Activated CD4-positive, alpha-beta T cell treated with anti-CD3 and anti-CD28 coated beads, Interleukin-2, amount 50 U/mL, for 16 hours (primary cell): ENCODE data around the gene REPIN1.

ENCODE experiments used
- DNase-seq: peaks from one replicate; pipeline ENCODE4 v3.0.0-alpha.2; 2020

REPIN1 gene

GRCh38 chr7:150409300-150410030 is 40.8 kb downstream of the REPIN1 start:
- DNase-seq: no peak

DNA sequence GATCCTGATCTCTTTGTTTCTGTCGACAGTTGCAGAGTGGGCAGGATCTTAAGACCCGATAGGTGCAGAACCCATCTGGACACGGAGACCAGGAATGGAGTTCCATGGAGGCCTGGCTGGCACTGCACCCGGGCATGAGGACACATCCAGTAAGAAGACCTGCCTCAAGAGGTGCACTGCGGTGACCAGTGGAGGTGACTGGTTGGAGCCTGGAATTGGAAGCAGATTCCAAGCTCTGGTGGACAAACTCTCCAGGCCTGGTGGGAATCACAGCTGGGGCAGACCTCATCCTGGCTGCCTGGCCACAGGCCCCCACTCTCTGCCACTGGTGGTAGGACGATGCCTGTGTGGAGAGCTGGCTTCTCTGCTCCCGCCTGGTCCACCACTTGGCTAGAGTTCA is 41.5 kb downstream of the REPIN1 start:
- DNase-seq: no peak

- no peak for DNase-seq
Measured at GRCh38 chr7:150410680-150411346, 42.2 kb downstream of the REPIN1 start.

DNA sequence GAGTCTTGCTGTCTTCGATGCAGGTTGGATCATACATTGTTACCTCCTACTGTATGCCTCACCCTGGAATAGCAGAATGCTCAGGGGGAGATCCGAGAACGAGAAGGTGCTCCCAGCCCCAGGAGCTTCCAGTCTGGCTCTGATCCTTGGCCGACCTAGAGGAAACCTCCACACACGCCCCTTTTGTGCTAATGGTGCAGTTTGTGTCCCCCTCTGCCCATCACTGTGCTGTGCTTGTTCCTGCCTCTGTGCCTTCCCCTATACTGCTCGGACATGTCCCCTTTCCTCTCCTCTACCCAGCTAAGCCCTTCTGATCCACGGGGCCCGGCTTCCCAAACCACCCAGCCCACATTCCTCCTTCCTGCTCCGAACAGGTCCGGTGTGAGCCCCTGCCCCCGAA is 43.0 kb downstream of the REPIN1 start:
- no peak for DNase-seq

DNA sequence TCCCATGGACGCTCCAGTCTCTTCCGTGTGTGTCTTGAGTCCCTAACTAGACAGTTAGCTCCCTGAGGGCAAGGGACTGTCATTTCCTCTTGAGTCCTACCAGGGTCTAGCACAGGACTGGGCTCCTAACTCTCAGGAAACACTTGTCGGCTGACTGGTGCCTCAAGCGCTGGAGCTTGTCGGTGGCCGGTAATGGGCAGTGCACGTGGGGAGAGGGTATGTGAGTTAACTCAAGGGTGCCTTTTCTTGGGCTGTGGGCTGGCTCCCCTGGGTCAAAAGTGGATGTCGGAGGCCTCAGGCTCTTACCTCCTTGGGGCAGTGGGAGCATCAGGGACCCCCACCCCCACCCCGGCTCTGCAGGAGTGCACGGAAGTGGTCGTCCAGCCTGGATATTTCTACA is 43.4 kb downstream of the REPIN1 start:
- no peak for DNase-seq

DNA sequence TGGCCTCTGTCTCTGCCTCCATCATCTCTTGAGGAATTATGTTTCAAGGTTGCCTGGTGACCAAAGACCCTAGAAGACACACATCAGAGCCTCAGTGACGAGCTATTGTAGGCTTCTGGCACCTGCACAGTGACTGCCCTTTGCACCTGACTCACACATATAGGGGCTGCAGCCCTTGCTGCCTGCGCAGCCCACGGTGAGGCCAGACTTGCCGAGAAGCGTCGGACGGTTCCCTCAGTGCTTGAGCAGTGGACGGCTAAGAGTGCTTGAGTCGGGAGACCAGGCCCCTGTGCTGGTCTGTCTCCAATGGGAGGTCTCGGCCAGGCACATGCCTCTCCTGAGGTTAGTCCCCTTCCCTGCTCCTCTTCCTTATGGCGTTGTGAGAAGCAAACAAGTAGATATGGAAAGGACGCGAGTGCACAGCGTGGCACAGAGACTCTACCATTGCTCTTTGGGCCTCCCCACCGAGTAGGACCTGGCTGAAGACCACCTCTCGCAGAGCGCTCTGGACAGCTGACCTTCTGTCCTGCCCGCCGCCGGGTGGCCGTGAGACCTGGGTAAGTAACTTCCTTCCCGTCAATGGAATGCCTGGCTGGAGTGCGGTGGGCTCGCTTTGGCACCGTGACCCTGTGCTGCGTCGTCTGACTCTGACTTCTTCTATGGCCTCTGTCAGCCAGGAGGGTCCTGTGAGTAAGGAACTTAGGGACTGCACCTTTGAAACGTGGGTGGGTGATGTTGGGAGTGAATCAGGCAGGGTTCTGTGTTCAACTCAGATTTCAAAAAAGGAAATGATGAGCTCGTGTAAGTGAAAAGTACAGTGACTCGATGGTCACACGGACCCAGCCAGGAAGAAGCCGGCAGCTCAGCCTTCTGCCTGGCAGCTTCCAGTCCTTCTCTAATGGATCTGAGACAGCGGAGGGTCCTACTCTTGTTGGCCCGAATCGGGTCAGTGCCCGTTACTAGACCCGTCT is 44.2 kb downstream of the REPIN1 start:
- DNase-seq: no peak

DNA sequence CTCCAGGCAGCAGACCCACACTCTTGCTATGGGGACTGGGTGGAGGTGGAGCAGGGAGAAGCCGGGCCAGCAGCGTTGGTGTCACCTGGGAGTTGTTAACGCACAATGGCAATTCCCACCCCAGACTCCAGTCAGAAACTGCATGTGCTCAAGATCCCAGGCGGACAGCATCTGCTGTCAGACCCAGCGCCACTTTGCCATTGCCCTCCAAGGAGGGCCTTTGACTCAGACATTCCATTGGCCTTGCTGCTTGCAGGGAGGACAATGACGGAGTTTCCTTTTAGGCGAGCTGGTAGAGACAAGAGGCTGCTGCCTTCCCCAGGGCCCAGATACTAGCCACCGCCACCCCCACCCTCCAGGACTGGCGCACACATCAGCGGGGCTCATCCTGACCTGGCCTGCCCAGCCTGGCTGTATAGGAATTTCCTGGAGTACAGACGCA is 45.0 kb downstream of the REPIN1 start:
- DNase-seq: no peak

GRCh38 chr7:150415161-150416153 is 46.8 kb downstream of the REPIN1 start:
- DNase-seq: no peak

GRCh38 chr7:150417239-150417638 is 48.6 kb downstream of the REPIN1 start:
- DNase-seq: no peak

GRCh38 chr7:150417863-150418262 is 49.2 kb downstream of the REPIN1 start:
- no peak for DNase-seq

DNA sequence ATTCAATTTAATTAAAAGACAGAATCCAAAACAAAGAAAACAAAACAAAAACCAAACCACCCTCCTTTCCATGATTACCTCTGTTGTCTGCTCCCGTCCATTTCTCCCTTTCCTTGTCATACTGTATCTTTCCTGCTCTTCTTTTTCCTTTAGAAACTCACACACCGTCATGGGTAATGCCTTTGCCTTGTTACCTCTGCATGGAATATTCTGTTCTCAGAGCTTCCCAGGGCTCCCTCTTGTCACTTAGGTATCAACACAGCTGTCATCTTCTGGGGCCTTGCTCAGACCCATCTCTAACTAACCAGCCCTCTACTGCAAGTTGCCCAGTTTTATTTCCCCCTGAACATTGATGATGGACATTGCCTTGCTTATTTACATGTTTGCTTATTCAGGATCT is 51.6 kb downstream of the REPIN1 start:
- DNase-seq: no peak

DNA sequence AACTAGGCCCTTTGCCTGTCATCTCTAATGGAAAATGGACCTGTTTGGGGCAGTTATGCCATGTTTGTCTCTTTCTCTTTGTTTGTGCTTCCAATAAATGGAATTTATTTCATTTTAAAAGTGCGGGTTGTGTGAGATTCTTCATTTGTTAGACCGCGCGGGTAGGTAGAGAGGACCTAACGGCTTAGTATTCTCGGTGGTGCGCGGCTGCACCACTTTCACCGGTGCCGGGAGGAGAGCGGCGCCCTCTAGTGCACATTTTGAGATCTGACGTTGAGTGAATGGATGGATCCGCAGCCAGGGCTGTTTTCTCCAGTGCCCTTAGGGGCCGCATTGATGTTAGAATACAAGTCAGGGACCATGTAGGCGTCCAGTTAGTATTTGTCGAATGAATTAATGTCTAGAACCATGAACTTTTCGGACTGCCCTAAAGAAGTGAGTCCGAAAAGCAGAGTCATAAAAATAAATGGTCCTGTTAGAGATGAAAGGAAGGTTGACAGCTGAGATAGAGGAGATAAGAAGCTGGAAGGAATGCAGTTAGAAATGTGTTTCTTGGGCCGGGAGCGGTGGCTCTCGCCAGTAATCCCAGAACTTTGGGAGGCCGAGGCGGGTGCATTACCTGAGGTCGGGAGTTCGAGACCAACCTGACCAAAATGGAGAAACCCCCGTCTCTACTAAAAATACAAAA is 52.5 kb downstream of the REPIN1 start:
- peak; percentile 87 for DNase-seq

- no peak for DNase-seq
Measured at GRCh38 chr7:150421831-150422230, 53.2 kb downstream of the REPIN1 start.
